Measurements from ENCODE around the gene NRG4.

DNA sequence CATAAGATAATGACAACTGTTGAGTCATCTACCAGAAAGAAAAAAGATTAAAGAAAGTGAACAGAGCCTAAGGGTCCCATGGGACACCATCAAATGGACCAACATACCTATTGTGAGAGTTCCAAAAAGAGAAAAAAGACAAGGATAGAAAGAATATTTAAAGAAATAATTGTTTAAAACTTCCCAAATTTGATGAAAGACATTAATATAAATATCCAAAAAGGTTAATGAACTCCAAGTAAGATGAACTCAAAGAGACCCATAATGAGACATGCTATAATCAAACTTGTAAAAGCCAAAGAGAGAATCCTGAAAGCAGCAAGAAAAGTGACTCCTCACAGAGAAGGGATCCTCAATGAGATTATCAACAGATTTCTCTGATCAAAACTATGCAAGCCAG is 8.9 kb downstream of the NRG4 start:
- TF ChIP-seq, protein P1, sequence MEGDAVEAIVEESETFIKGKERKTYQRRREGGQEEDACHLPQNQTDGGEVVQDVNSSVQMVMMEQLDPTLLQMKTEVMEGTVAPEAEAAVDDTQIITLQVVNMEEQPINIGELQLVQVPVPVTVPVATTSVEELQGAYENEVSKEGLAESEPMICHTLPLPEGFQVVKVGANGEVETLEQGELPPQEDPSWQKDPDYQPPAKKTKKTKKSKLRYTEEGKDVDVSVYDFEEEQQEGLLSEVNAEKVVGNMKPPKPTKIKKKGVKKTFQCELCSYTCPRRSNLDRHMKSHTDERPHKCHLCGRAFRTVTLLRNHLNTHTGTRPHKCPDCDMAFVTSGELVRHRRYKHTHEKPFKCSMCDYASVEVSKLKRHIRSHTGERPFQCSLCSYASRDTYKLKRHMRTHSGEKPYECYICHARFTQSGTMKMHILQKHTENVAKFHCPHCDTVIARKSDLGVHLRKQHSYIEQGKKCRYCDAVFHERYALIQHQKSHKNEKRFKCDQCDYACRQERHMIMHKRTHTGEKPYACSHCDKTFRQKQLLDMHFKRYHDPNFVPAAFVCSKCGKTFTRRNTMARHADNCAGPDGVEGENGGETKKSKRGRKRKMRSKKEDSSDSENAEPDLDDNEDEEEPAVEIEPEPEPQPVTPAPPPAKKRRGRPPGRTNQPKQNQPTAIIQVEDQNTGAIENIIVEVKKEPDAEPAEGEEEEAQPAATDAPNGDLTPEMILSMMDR (IDR thresholded peaks at IDR 0.05; ENCODE audit: low read length): no peak
- no peak for TF ChIP-seq EZH2phosphoT487 (IDR thresholded peaks at IDR 0.05; ENCODE audit: low read length)
- no peak for TF ChIP-seq EZH2 (optimal IDR thresholded peaks at IDR 0.05; ENCODE audit: low read depth, low read length)
